Panc1 (cell line): ENCODE measurements around the gene CSMD2. TPM values are rescaled to one million over a fixed set of nuclear protein-coding genes. Genes with fewer than 3 reads are reported as not detected.

ENCODE experiments used
- ATAC-seq: fragments of 200-7000 bp; cut with Tn5 transposase; 2 replicates; pipeline ENCODE4 v1.9.1; 2020; ENCODE audit warnings: mild to moderate bottlenecking, moderate library complexity
- BruUV-seq: library from RNA; stranded (reverse); fragments of 400-500 nt; replicated peaks from 2 replicates; lab custom pipeline; 2021; lab: Mats Ljungman, UMichigan
- CTCF ChIA-PET: fragments of 300-600 bp; sonication (Branson Sonifier 250); formaldehyde crosslinking; loops from one replicate; lab custom pipeline; 2022; ENCODE audit warnings: antibody characterized with exemption; lab: Charles Lee
- POLR2A ChIA-PET: fragments of 300-600 bp; sonication (Branson Sonifier 250); formaldehyde crosslinking; loops from one replicate; lab custom pipeline; 2022; ENCODE audit warnings: antibody characterized with exemption; lab: Charles Lee
- DNase-seq: peaks from one replicate; pipeline ENCODE4 v3.0.0-alpha.2; 2010; ENCODE audit warnings: low read depth, low spot score
- H3K27ac ChIP-seq: 2 replicates; pipeline ENCODE4 v1.5.1; 2011; ENCODE audit warnings: mild to moderate bottlenecking, low read length, inconsistent platforms
- H3K27me3 ChIP-seq: fragments of 200-500 bp; sonication (Bioruptor generic); 2 replicates; pipeline ENCODE4 v1.6.0; 2014; ENCODE audit warnings: low read length, inconsistent platforms; ENCODE audit not compliant: control insufficient read depth, insufficient read depth
- H3K36me3 ChIP-seq: fragments of 200-500 bp; sonication (Bioruptor generic); 2 replicates; pipeline ENCODE4 v1.5.1; 2014; ENCODE audit warnings: inconsistent platforms, mild to moderate bottlenecking, low read length, moderate library complexity; ENCODE audit not compliant: control insufficient read depth, insufficient read depth
- H3K4me1 ChIP-seq: 2 replicates; pipeline ENCODE4 v1.5.1; 2011; ENCODE audit warnings: inconsistent platforms, mild to moderate bottlenecking, low read length, moderate library complexity; ENCODE audit not compliant: control insufficient read depth, insufficient read depth
- H3K4me3 ChIP-seq, 2 experiments: 2 replicates each; pipeline ENCODE4 v1.5.1; 2011 to 2012; ENCODE audit warnings: low read depth in 2 of 2, low read length in 2 of 2, mild to moderate bottlenecking in 2 of 2, inconsistent platforms in 1 of 2, moderate library complexity in 1 of 2
- H3K9me3 ChIP-seq: fragments of 200-500 bp; sonication (Bioruptor generic); 2 replicates; pipeline ENCODE4 v1.5.1; 2014; ENCODE audit warnings: low read depth, mild to moderate bottlenecking, inconsistent platforms, low read length, moderate library complexity; ENCODE audit not compliant: control insufficient read depth, insufficient read depth
- POLR2AphosphoS5 ChIP-seq: IDR thresholded peaks from 2 replicates; pipeline ENCODE4 v1.6.1; 2012; ENCODE audit warnings: mild to moderate bottlenecking, low read depth, low read length, moderate library complexity
- SIN3A ChIP-seq: IDR thresholded peaks from 2 replicates; pipeline ENCODE4 v1.6.1; 2012; ENCODE audit warnings: low read depth, mild to moderate bottlenecking, low read length, moderate library complexity, borderline replicate concordance; ENCODE audit not compliant: insufficient read depth
- TCF7L2 ChIP-seq: IDR thresholded peaks from 2 replicates; pipeline ENCODE4 v1.6.1; 2011; ENCODE audit warnings: mild to moderate bottlenecking, low read depth, low read length, inconsistent platforms
- in situ Hi-C: cut with HindIII; loops from 2 replicates; pipeline ENCODE4 v1.10.0; 2016; ENCODE audit warnings: low sequenced_read_pairs, low pct_unique_long_range_greater_than_20kb
- intact Hi-C: fragments of 100-400 bp; cut with micrococcal nuclease; formaldehyde crosslinking; loops from one replicate; pipeline ENCODE4 v1.10.0; 2022; ENCODE audit not compliant: unreplicated experiment
- total RNA-seq: library from RNA; stranded (reverse); gene quantifications from one replicate; pipeline ENCODE4 v1.2.1, GENCODE V29; 2021; ENCODE audit not compliant: unreplicated experiment
- TF ChIP-seq, protein P1 (sequence below): fragments of 450-650 bp; IDR thresholded peaks from 2 replicates; pipeline ENCODE4 v1.5.1; 2017; ENCODE audit warnings: mild to moderate bottlenecking
- TF ChIP-seq, protein P2 (sequence below), 2 experiments: IDR thresholded peaks; 2 replicates each; pipeline ENCODE4 v1.6.1; 2011 to 2012; ENCODE audit warnings: low read depth in 2 of 2, control low read depth in 1 of 2, low read length in 1 of 2, mild to moderate bottlenecking in 1 of 2, moderate library complexity in 1 of 2; ENCODE audit not compliant: insufficient read depth in 1 of 2

The CSMD2 gene
- total RNA-seq, 1 experiment from 2014 or later = not detected

DNA sequence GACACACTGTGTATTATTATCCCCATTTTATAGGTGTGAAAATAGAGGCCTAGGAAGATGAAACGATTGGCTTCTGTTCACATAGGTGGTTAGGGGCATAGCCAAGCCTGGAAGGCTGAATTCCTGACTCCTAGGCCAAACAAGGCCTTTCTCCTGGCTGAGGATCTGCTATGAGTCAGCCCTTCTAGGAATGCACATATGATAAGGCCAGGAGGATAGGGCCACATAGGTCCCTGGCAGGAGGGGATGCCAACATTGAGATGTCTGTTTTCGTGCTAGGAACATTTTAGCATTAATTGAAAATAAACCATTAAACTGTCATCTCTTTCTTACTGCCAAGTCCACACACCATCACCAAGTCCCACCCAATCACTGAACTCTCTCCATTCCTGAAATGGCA lies 9.2 kb downstream of the CSMD2 start:
- Histone ChIP-seq H3K9me3 (no peaks in the 10 kb centered on the region), H3K27me3 (peaks cover 5% of the 10 kb centered on the region), H3K36me3 (no peaks in the 10 kb centered on the region), H3K27ac (no peak overlapping the region), H3K4me3 (no peak overlapping the region), H3K4me1 (no peaks in the 10 kb centered on the region)
- CTCF ChIA-PET = no interaction called here
- intact Hi-C loops = no loop called here
- TF ChIP-seq TCF7L2 (no peak), SIN3A (no peak), POLR2AphosphoS5 (no peak)
- TF ChIP-seq, protein P1, sequence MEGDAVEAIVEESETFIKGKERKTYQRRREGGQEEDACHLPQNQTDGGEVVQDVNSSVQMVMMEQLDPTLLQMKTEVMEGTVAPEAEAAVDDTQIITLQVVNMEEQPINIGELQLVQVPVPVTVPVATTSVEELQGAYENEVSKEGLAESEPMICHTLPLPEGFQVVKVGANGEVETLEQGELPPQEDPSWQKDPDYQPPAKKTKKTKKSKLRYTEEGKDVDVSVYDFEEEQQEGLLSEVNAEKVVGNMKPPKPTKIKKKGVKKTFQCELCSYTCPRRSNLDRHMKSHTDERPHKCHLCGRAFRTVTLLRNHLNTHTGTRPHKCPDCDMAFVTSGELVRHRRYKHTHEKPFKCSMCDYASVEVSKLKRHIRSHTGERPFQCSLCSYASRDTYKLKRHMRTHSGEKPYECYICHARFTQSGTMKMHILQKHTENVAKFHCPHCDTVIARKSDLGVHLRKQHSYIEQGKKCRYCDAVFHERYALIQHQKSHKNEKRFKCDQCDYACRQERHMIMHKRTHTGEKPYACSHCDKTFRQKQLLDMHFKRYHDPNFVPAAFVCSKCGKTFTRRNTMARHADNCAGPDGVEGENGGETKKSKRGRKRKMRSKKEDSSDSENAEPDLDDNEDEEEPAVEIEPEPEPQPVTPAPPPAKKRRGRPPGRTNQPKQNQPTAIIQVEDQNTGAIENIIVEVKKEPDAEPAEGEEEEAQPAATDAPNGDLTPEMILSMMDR = no peak
- TF ChIP-seq, protein P2, sequence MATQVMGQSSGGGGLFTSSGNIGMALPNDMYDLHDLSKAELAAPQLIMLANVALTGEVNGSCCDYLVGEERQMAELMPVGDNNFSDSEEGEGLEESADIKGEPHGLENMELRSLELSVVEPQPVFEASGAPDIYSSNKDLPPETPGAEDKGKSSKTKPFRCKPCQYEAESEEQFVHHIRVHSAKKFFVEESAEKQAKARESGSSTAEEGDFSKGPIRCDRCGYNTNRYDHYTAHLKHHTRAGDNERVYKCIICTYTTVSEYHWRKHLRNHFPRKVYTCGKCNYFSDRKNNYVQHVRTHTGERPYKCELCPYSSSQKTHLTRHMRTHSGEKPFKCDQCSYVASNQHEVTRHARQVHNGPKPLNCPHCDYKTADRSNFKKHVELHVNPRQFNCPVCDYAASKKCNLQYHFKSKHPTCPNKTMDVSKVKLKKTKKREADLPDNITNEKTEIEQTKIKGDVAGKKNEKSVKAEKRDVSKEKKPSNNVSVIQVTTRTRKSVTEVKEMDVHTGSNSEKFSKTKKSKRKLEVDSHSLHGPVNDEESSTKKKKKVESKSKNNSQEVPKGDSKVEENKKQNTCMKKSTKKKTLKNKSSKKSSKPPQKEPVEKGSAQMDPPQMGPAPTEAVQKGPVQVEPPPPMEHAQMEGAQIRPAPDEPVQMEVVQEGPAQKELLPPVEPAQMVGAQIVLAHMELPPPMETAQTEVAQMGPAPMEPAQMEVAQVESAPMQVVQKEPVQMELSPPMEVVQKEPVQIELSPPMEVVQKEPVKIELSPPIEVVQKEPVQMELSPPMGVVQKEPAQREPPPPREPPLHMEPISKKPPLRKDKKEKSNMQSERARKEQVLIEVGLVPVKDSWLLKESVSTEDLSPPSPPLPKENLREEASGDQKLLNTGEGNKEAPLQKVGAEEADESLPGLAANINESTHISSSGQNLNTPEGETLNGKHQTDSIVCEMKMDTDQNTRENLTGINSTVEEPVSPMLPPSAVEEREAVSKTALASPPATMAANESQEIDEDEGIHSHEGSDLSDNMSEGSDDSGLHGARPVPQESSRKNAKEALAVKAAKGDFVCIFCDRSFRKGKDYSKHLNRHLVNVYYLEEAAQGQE (IDR thresholded peaks at IDR 0.05; ENCODE audit: insufficient read depth in 1 of 2, low read depth in 2 of 2, low read length in 1 of 2) = no peak
- in situ Hi-C loops = no loop called here
- BruUV-seq = no TSS peak
- no peak for ATAC-seq
- POLR2A ChIA-PET = no interaction called here
- DNase-seq = no peak

DNA sequence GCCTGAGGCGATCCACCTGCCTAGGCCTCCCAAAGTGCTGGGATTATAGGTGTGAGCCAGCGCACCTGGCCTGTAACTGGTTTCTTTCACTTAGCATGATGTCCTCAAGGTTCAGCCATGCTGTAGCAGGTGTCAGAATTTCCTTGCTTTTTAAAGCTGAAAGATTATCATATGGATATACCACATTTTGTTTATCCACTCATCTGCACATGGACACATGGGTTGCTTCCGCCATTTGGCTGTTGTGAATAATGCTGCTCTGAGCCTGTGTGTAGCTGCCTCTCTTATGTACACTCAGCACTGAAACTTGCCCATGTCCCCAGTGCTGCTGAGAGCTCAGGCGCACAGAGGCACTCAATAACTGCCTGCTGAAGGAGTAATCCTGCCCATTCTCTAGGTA lies 11.8 kb downstream of the CSMD2 start:
- H3K9me3 ChIP-seq = no peaks in the 10 kb centered on the region
- no peak overlapping the region for H3K4me3 ChIP-seq
- no peak overlapping the region for H3K27ac ChIP-seq
- ChIA-PET CTCF (no interaction called here), POLR2A (no interaction called here)
- no peaks in the 10 kb centered on the region for H3K36me3 ChIP-seq
- H3K27me3 ChIP-seq = no peaks in the 10 kb centered on the region
- H3K4me1 ChIP-seq = no peaks in the 10 kb centered on the region
- ATAC-seq = no peak
- no peak for DNase-seq
- TF ChIP-seq TCF7L2 = no peak
- TF ChIP-seq, protein P2 (IDR thresholded peaks at IDR 0.05; ENCODE audit: insufficient read depth in 1 of 2, low read depth in 2 of 2, low read length in 1 of 2) = no peak
- no peak for TF ChIP-seq SIN3A
- TF ChIP-seq, protein P1 = no peak
- no peak for TF ChIP-seq POLR2AphosphoS5
- intact Hi-C loops (no loop called here), in situ Hi-C loops (no loop called here)
- BruUV-seq = no TSS peak
